Natural killer cell treated with Interleukin-12 subunit alpha and Interleukin-12 subunit beta and Interleukin-15 and Interleukin-18, amount 100 ng/mL, for 72 hours (primary cell): ENCODE data around the gene LRP5. TPM values are rescaled to one million over a fixed set of nuclear protein-coding genes. Genes with fewer than 3 reads are reported as not detected.

Source experiments
- ATAC-seq, 2 donors: fragments of 150-1000 bp; cut with Tn5 transposase in 1 of 2; sonication (Bioruptor Pico), chemical (Tn5 transposase) in 1 of 2; 2 replicates each; pipeline ENCODE4 v1.10.0; 2021
- DNase-seq: peaks from one replicate; pipeline ENCODE4 v3.0.0; 2022; ENCODE audit warnings: low spot score
- H3K27ac Mint-ChIP-seq, 2 donors: 1 replicate in 1 of 2; 2 replicates in 1 of 2; pipeline ENCODE4 v1.8.0; 2022; ENCODE audit warnings: mixed read lengths in 2 of 2, mild to moderate bottlenecking in 1 of 2, moderate library complexity in 1 of 2
- H3K27me3 Mint-ChIP-seq, 2 donors: 1 replicate in 1 of 2; 2 replicates in 1 of 2; pipeline ENCODE4 v1.8.0; 2022; ENCODE audit warnings: mixed read lengths in 2 of 2
- H3K36me3 Mint-ChIP-seq: one replicate; pipeline ENCODE4 v1.8.0; 2022; ENCODE audit warnings: mixed read lengths
- H3K4me1 Mint-ChIP-seq, 2 donors: 1 replicate in 1 of 2; 2 replicates in 1 of 2; pipeline ENCODE4 v1.8.0; 2022; ENCODE audit warnings: low read depth in 2 of 2, mixed read lengths in 2 of 2, mild to moderate bottlenecking in 1 of 2
- H3K4me3 Mint-ChIP-seq: one replicate; pipeline ENCODE4 v1.8.0; 2022; ENCODE audit warnings: mixed read lengths
- H3K9me3 Mint-ChIP-seq: 2 replicates; pipeline ENCODE4 v1.8.0; 2022; ENCODE audit warnings: mixed read lengths
- total RNA-seq, 2 donors: library from RNA; stranded (reverse); gene quantifications; one replicate each; pipeline ENCODE4 v1.2.3, GENCODE V29; 2022

The LRP5 gene
- total RNA-seq, 2 donors from 2014 or later = 0.93 to 2.1 TPM

DNA sequence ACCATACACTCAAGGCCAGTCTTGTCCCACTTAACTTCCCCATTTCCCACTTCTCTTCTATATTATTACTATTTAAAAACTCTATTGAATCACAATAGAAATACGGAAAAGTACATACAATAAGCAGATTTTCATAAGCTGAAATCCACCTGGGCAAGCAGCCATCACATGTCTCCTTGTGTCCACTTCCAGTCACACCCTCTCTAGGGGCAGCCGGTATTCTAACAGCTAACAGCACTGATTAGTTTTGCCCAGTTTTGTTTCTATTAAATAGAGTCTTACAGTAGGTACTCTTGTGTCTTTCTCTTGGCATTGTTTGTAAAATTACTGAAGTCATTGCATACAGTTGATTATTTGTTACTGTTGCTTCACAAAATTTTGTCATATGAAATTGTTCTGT is 185.9 kb downstream of the LRP5 start:
- peaks cover 61 to 66% of the 10 kb centered on the region in 2 donors for H3K4me1 Mint-ChIP-seq
- H3K9me3 Mint-ChIP-seq = no peaks in the 10 kb centered on the region
- DNase-seq = no peak
- no peak overlapping the region for H3K4me3 Mint-ChIP-seq
- H3K27ac Mint-ChIP-seq = no peak overlapping the region
- ATAC-seq = no peak
- no peaks in the 10 kb centered on the region for H3K27me3 Mint-ChIP-seq
- no peaks in the 10 kb centered on the region for H3K36me3 Mint-ChIP-seq

Other genes with a start within 250 kb of the LRP5 start
- 10 to 100 TPM; 10.6 to 34.9 TPM for gene CHKA, start 191.2 kb upstream of the LRP5 start, total RNA-seq
- 10 to 100 TPM; 30.6 to 34.4 TPM for gene KMT5B, start 99.3 kb upstream of the LRP5 start, total RNA-seq
- gene C11orf24, start 40.6 kb upstream of the LRP5 start, total RNA-seq = 10 to 100 TPM; 43.0 to 64.8 TPM
- 100 to 1,000 TPM; 188 to 189 TPM for gene PPP6R3, start 148.2 kb downstream of the LRP5 start, total RNA-seq